Mesenchymal stem cell (in vitro differentiated cells and primary cell): Measurements from ENCODE around the gene ABCB7.

Experiments used
- DNase-seq: peaks from one replicate; pipeline ENCODE4 v3.0.0-alpha.2; 2013
- H2AFZ ChIP-seq: one replicate; pipeline ENCODE4 v1.6.1; 2013; ENCODE audit warnings: low read depth, mild to moderate bottlenecking, control low read depth, inconsistent platforms, low read length, moderate library complexity
- H2AK5ac ChIP-seq: 2 replicates; pipeline ENCODE4 v1.6.1; 2013; ENCODE audit warnings: low read length, moderate library complexity, mild to moderate bottlenecking, inconsistent platforms; ENCODE audit not compliant: severe bottlenecking
- H2BK120ac ChIP-seq: one replicate; pipeline ENCODE4 v1.6.1; 2013; ENCODE audit warnings: low read depth, mild to moderate bottlenecking, inconsistent platforms, low read length, moderate library complexity
- H2BK12ac ChIP-seq, 2 experiments: one replicate each; pipeline ENCODE4 v1.6.1; 2013; ENCODE audit warnings: inconsistent platforms in 2 of 2, low read length in 2 of 2, mild to moderate bottlenecking in 2 of 2, moderate library complexity in 2 of 2, control low read depth in 1 of 2
- H2BK15ac ChIP-seq: one replicate; pipeline ENCODE4 v1.6.1; 2013; ENCODE audit warnings: mild to moderate bottlenecking, low read depth, inconsistent platforms; ENCODE audit not compliant: poor library complexity, severe bottlenecking
- H2BK5ac ChIP-seq: 2 replicates; pipeline ENCODE4 v1.6.1; 2013; ENCODE audit warnings: low read depth, mild to moderate bottlenecking, low read length, control low read depth, inconsistent platforms; ENCODE audit not compliant: poor library complexity, severe bottlenecking
- H3K14ac ChIP-seq, 2 experiments: one replicate each; pipeline ENCODE4 v1.6.1; 2013; ENCODE audit warnings: inconsistent platforms in 2 of 2, low read length in 2 of 2, control low read depth in 1 of 2, mild to moderate bottlenecking in 1 of 2, moderate library complexity in 1 of 2
- H3K18ac ChIP-seq, 2 experiments: one replicate each; pipeline ENCODE4 v1.6.1; 2013; ENCODE audit warnings: inconsistent platforms in 2 of 2, low read length in 2 of 2, control low read depth in 1 of 2, low read depth in 1 of 2, mild to moderate bottlenecking in 1 of 2
- H3K23ac ChIP-seq, 2 experiments: one replicate each; pipeline ENCODE4 v1.6.1; 2013; ENCODE audit warnings: inconsistent platforms in 2 of 2, low read length in 2 of 2, mild to moderate bottlenecking in 2 of 2, moderate library complexity in 2 of 2, control low read depth in 1 of 2
- H3K27ac ChIP-seq: 2 replicates; pipeline ENCODE4 v1.5.1; 2013; ENCODE audit warnings: mild to moderate bottlenecking, moderate library complexity, low read length, control low read depth, inconsistent platforms; ENCODE audit not compliant: poor library complexity, severe bottlenecking
- H3K27me3 ChIP-seq, 2 experiments: 2 replicates each; pipeline versions ENCODE4 v1.6.1 to v1.7.0; 2013; ENCODE audit warnings: low read length in 2 of 2, mild to moderate bottlenecking in 2 of 2, moderate library complexity in 2 of 2, control low read depth in 1 of 2, inconsistent platforms in 1 of 2; ENCODE audit not compliant: control insufficient read depth in 1 of 2, insufficient read depth in 1 of 2
- H3K36me3 ChIP-seq, 2 experiments: 2 replicates each; pipeline versions ENCODE4 v1.6.1 to v1.7.0; 2013; ENCODE audit warnings: low read length in 2 of 2, control low read depth in 1 of 2, inconsistent platforms in 1 of 2, low read depth in 1 of 2, mild to moderate bottlenecking in 1 of 2; ENCODE audit not compliant: insufficient read depth in 2 of 2, control insufficient read depth in 1 of 2
- H3K4ac ChIP-seq, 2 experiments: one replicate each; pipeline ENCODE4 v1.6.1; 2013; ENCODE audit warnings: inconsistent platforms in 2 of 2, low read length in 2 of 2, mild to moderate bottlenecking in 2 of 2, moderate library complexity in 2 of 2, control low read depth in 1 of 2, low read depth in 1 of 2
- H3K4me1 ChIP-seq: 2 replicates; pipeline ENCODE4 v1.6.1; 2013; ENCODE audit warnings: low read depth, low read length, control low read depth; ENCODE audit not compliant: control insufficient read depth, insufficient read depth
- H3K4me2 ChIP-seq: 2 replicates; pipeline ENCODE4 v1.6.1; 2013; ENCODE audit warnings: low read length, mild to moderate bottlenecking, inconsistent platforms; ENCODE audit not compliant: poor library complexity, severe bottlenecking
- H3K4me3 ChIP-seq, 2 experiments: 2 replicates each; pipeline versions ENCODE4 v1.5.1 to v1.7.0; 2013; ENCODE audit warnings: low read length in 2 of 2, mild to moderate bottlenecking in 2 of 2, control low read depth in 1 of 2, low read depth in 1 of 2; ENCODE audit not compliant: insufficient read depth in 1 of 2
- H3K79me1 ChIP-seq: replicated peaks from 2 replicates; pipeline ENCODE4 v1.6.1; 2013; ENCODE audit warnings: mild to moderate bottlenecking, control low read depth, low read length, inconsistent platforms; ENCODE audit not compliant: poor library complexity, severe bottlenecking
- H3K9ac ChIP-seq: 2 replicates; pipeline ENCODE4 v1.7.0; 2013; ENCODE audit warnings: mild to moderate bottlenecking, low read length, moderate library complexity
- H3K9me3 ChIP-seq: 2 replicates; pipeline ENCODE4 v1.7.0; 2013; ENCODE audit warnings: mild to moderate bottlenecking, low read length; ENCODE audit not compliant: control insufficient read depth
- H4K8ac ChIP-seq: one replicate; pipeline ENCODE4 v1.6.1; 2013; ENCODE audit warnings: inconsistent platforms, mild to moderate bottlenecking, low read length, moderate library complexity
- H4K91ac ChIP-seq: one replicate; pipeline ENCODE4 v1.6.1; 2013; ENCODE audit warnings: mild to moderate bottlenecking, low read length, inconsistent platforms
- WGBS: methylation state at CpG from one replicate; pipeline ENCODE4 v1.1.7; 2013; ENCODE audit warnings: mixed read lengths; 5-methylcytosine and 5-hydroxymethylcytosine counted together

The ABCB7 gene

DNA sequence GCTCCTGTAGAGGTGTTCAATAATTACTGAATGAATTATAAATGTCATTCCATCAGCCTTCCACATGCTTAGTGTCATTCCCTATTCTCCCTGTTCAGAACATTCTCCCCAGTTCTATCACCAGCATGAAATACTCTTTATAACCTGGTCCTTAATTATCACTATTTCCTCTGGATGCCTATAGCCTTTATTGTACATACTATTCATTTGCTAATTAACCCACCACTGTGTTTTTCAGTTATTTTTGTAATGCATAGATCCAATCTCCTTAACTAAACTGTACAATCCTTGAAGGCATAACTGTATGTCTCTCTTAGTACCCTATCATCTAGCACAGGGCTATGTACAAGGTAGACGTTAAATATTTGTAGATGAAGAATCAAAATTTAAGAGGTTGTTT lies 1.2 kb downstream of the ABCB7 start:
- Histone ChIP-seq H2BK120ac (no peak overlapping the region), H3K4ac (no peak overlapping the region), H3K18ac (no peak overlapping the region), H3K79me1 (peaks cover 3% of the 10 kb centered on the region), H3K27me3 (no peaks in the 10 kb centered on the region), H2BK15ac (no peak overlapping the region), H3K9ac (peak overlapping the region; percentile 96), H3K4me2 (no peak overlapping the region), H3K23ac (no peak overlapping the region), H3K36me3 (no peaks in the 10 kb centered on the region), H3K4me3 (peak overlapping the region in 1 of 2 experiments; percentile 91), H3K27ac (no peak overlapping the region), H4K8ac (no peak overlapping the region), H3K9me3 (no peaks in the 10 kb centered on the region), H2AFZ (no peak overlapping the region), H3K14ac (no peak overlapping the region), H2AK5ac (no peak overlapping the region), H3K4me1 (no peaks in the 10 kb centered on the region), H2BK12ac (no peak overlapping the region), H2BK5ac (no peak overlapping the region), H4K91ac (no peak overlapping the region)
- no peak for DNase-seq
- no CpG with 5 or more reads among the region's 1 CpG for WGBS

DNA sequence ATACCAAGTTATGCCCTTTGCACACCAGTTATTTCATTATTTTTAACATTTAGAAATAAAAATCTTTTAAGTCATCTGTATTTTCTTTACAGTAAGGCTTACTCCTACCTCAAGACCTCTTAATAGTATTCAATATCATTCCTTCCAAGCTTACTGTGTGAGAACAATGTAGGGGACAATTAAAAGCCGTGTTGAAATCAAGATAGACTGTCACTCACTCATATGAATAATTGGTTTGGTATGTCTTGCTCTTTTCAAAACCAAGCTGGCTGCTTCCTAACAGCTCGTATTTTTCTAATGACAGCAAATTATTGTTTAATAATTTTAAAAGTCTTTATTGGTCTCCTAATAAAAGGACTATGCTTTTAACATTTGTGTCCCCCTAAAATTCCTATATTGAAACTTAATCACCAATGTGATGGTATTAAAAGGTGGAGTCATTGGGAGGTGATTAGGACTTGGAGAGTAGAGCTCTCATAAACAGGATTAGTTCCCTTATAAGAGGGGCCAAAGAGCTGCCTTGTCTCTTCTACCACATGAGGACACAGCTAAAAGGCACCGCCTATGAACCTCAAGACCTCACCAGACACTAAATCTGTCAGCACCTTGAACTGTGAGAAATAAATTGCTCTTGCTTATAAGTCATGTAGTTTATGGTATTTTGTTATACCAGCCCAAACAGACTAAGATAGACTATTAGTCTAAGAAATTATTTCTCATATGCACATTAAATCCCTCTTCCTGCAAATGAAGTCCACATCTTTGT lies 4.1 kb downstream of the ABCB7 start:
- H4K91ac ChIP-seq = no peak overlapping the region
- no peak overlapping the region for H3K27ac ChIP-seq
- H2BK12ac ChIP-seq = no peak overlapping the region
- H3K4ac ChIP-seq = no peak overlapping the region
- no peak overlapping the region for H3K14ac ChIP-seq
- no peaks in the 10 kb centered on the region for H3K4me1 ChIP-seq
- no peak overlapping the region for H3K4me2 ChIP-seq
- no peak overlapping the region for H2AFZ ChIP-seq
- no peak overlapping the region for H3K18ac ChIP-seq
- H3K36me3 ChIP-seq = no peaks in the 10 kb centered on the region
- no peak for DNase-seq
- H2BK120ac ChIP-seq = no peak overlapping the region
- no peak overlapping the region for H3K9ac ChIP-seq
- no peak overlapping the region for H3K23ac ChIP-seq
- no peak overlapping the region for H2BK15ac ChIP-seq
- WGBS = no CpG with 5 or more reads among the region's 3 CpGs
- H3K4me3 ChIP-seq = no peak overlapping the region
- H3K9me3 ChIP-seq = no peaks in the 10 kb centered on the region
- H3K27me3 ChIP-seq = no peaks in the 10 kb centered on the region
- H4K8ac ChIP-seq = no peak overlapping the region
- peaks cover 3% of the 10 kb centered on the region for H3K79me1 ChIP-seq
- no peak overlapping the region for H2BK5ac ChIP-seq
- no peak overlapping the region for H2AK5ac ChIP-seq

DNA sequence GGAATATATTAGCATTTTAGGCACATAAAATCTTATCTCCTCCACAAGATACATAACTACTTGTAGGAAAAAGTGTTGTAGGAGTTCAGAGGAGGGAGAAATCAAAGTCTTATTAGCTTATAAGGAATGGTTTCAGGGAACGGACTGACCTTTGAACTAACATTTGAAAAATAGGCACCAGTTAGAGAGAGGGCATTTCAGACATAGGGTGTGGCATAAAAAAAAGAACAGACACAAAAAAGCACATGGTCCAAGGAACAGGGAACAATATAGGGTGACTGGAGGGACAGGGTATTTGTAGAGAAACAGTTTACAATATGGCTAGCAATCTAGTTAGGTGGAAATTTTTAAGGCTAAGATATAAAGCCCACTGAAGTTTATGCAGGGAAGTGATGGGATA lies 6.4 kb downstream of the ABCB7 start:
- H2BK15ac ChIP-seq = no peak overlapping the region
- H3K4ac ChIP-seq = no peak overlapping the region
- H3K23ac ChIP-seq = no peak overlapping the region
- no peak overlapping the region for H2AFZ ChIP-seq
- H4K91ac ChIP-seq = no peak overlapping the region
- H3K9ac ChIP-seq = no peak overlapping the region
- H3K9me3 ChIP-seq = no peaks in the 10 kb centered on the region
- H2BK120ac ChIP-seq = no peak overlapping the region
- no peak overlapping the region for H3K4me3 ChIP-seq
- no peak overlapping the region for H3K14ac ChIP-seq
- H3K4me1 ChIP-seq = no peaks in the 10 kb centered on the region
- no peak for DNase-seq
- peaks cover 3% of the 10 kb centered on the region for H3K79me1 ChIP-seq
- H3K18ac ChIP-seq = no peak overlapping the region
- no peak overlapping the region for H2AK5ac ChIP-seq
- no peak overlapping the region for H2BK5ac ChIP-seq
- H4K8ac ChIP-seq = no peak overlapping the region
- no peak overlapping the region for H3K4me2 ChIP-seq
- H3K27ac ChIP-seq = no peak overlapping the region
- H3K36me3 ChIP-seq = no peaks in the 10 kb centered on the region
- 100% methylated on average over 1 of the region's 1 CpG for WGBS
- no peak overlapping the region for H2BK12ac ChIP-seq
- H3K27me3 ChIP-seq = no peaks in the 10 kb centered on the region

DNA sequence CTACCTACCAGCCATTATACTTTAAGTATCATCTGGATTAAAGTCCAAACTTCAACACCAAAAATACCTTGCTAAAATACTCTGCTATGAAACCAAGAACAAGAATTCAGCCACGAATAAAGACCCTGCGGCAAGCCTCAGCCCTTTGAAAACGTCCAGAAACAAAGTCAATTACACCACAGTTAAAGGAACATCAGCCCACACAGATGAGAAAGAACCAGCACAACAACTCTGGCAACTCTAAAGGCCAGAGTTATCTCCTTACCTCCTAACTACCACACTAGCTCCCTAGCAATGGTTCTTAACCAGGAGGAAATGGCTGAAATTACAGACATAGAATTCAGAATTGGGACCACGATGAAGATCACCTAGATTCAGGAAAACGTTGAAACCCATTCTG lies 23.4 kb downstream of the ABCB7 start:
- Histone ChIP-seq H3K27me3 (no peaks in the 10 kb centered on the region), H4K91ac (no peak overlapping the region), H2BK5ac (no peak overlapping the region), H2BK120ac (no peak overlapping the region), H3K27ac (no peak overlapping the region), H3K9me3 (peaks cover 7% of the 10 kb centered on the region), H3K4me3 (no peak overlapping the region), H3K4ac (no peak overlapping the region), H2AK5ac (no peak overlapping the region), H3K4me2 (no peak overlapping the region), H3K18ac (no peak overlapping the region), H3K23ac (no peak overlapping the region), H3K9ac (no peak overlapping the region), H3K14ac (no peak overlapping the region), H3K36me3 (no peaks in the 10 kb centered on the region), H3K79me1 (peaks cover 10% of the 10 kb centered on the region), H2BK12ac (no peak overlapping the region), H3K4me1 (no peaks in the 10 kb centered on the region), H4K8ac (no peak overlapping the region), H2BK15ac (no peak overlapping the region), H2AFZ (no peak overlapping the region)
- WGBS = 83% methylated on average over 3 of the region's 5 CpGs
- no peak for DNase-seq
